HL-60 (cell line): Measurements from ENCODE around the gene S100P.

Source experiments
- CTCF ChIP-seq: IDR thresholded peaks from one replicate; pipeline ENCODE4 v1.5.1; 2011; ENCODE audit warnings: low read length, control low read depth, inconsistent platforms; ENCODE audit not compliant: insufficient read depth
- REST ChIP-seq: IDR thresholded peaks from 2 replicates; pipeline ENCODE4 v1.6.1; 2012; ENCODE audit warnings: low read depth; ENCODE audit not compliant: insufficient replicate concordance

GRCh38 chr4:6665320-6665654 lies 28.4 kb upstream of the S100P start:
- TF ChIP-seq CTCF (no peak), REST (no peak)
